Measurements from ENCODE around the gene COL27A1. TPM values are rescaled to one million over a fixed set of nuclear protein-coding genes. Genes with fewer than 3 reads are reported as not detected.
A peak's percentile ranks its signal among the peaks of the same experiment; 100 is the strongest.

COL27A1 gene
- total and polyA plus RNA-seq, 12 donors = 3.1 to 35.8 (median 5.1) TPM

DNA sequence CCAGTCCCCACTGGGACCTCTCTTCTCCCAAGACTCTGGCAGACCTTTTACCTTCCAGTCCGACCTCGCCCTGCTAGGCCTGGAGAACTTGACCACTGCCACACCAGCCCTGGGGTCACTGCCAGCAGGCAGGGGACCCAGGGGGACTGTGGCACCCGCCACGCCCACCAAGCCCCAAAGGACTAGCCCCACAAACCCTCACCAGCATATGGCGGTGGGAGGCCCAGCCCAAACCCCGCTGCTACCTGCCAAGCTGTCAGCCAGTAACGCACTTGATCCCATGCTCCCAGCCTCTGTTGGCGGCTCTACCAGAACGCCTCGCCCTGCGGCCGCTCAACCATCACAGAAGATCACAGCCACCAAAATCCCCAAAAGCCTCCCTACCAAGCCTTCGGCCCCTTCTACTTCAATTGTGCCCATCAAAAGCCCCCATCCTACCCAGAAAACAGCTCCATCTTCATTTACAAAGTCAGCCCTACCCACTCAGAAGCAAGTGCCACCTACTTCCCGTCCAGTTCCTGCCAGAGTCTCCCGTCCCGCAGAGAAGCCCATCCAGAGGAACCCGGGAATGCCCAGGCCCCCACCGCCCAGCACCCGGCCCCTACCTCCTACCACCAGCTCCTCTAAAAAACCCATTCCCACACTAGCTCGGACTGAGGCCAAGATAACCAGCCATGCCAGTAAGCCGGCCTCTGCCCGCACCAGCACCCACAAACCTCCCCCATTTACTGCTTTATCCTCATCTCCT lies 13.1 kb downstream of the COL27A1 start:
- 91 to 97% methylated on average over 22 of the region's 22 CpGs for WGBS, 2 donors
- Histone ChIP-seq H3K4me3 (no peak overlapping the region), H3K27ac (no peak overlapping the region), H3K9me3 (no peaks in the 10 kb centered on the region), H3K27me3 (no peaks in the 10 kb centered on the region), H3K36me3 (peaks cover 0 to 12% (median 0%) of the 10 kb centered on the region in 9 donors), H3K4me1 (peaks cover 6 to 47% (median 18%) of the 10 kb centered on the region in 9 donors)
- DNase-seq (no peak), ATAC-seq (no peak)
- TF ChIP-seq CTCF (IDR thresholded peaks at IDR 0.05) = no peak
- intact Hi-C loops (cut with DNase I) = loop anchor here in 1 of 10 donors (10.0 kb wide), 1 partner anchor 46 kb away; no protein-coding TSS in a partner anchor

- no peak for TF ChIP-seq CTCF (IDR thresholded peaks at IDR 0.05)
- H3K4me3 ChIP-seq = no peak overlapping the region
- H3K27ac ChIP-seq = peak overlapping the region in 1 of 10 donors; percentile 65
- WGBS, 2 donors = 75 to 76% methylated on average over 23 of the region's 23 CpGs
- no peaks in the 10 kb centered on the region for H3K9me3 ChIP-seq
- ATAC-seq = peak in 4 of 8 donors; percentile 13 to 56 (median 48)
- H3K36me3 ChIP-seq = peaks cover 0 to 12% (median 0%) of the 10 kb centered on the region in 9 donors
- H3K27me3 ChIP-seq = no peaks in the 10 kb centered on the region
- peaks cover 0 to 48% (median 15%) of the 10 kb centered on the region in 9 donors for H3K4me1 ChIP-seq
- intact Hi-C loops (cut with DNase I) = loop anchor here in 1 of 10 donors (10.0 kb wide), 1 partner anchor 46 kb away; no protein-coding TSS in a partner anchor
- no peak for DNase-seq
Observed at GRCh38 chr9:114169029-114169951, 14.0 kb downstream of the COL27A1 start.

DNA sequence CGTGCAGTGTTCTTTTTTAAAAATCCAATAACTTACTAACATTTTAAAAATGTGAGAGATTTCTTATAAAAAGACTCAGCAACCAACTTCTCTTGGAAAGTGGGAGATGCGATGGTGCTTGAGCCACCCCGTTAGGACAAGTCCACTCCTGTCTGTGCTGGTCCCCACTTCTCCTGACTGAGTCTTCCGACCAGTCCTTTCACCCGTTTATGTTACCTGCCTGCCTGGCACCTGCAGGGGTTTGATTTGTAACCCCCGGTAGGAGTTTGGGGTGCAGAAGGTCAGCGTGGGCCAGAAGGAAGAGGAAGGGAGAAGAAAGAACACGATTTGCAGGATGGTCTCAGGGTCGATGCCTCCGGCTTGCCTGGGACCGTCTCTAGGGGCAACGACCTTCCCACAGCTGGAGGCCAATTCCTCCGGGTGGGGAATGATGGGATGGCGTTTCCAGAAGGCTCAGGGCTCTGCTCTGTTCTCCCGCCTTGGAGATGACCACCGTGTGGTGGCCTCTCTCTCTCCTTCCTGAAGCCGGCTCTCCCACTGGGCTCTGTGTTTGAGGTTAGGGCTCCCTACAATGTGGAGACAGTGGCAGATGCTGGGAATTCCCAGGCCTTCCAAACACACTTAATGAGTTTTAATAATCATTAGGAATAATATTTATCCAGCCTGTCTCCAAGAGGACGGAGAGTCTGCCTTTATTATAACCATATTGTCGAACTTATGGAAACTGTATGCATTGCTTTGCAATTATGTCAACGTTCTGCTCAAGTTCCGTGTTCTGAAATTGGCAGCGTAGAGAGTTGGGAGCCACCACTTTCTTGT lies 14.8 kb downstream of the COL27A1 start:
- H3K4me1 ChIP-seq = peaks cover 5 to 57% (median 20%) of the 10 kb centered on the region in 9 donors
- DNase-seq = no peak
- H3K27me3 ChIP-seq = no peaks in the 10 kb centered on the region
- 64 to 77% methylated on average over 22 of the region's 22 CpGs for WGBS, 2 donors
- ATAC-seq = peak in 1 of 8 donors; percentile 35
- TF ChIP-seq CTCF (IDR thresholded peaks at IDR 0.05) = no peak
- H3K27ac ChIP-seq = peak overlapping the region in 1 of 10 donors; percentile 65
- peaks cover 0 to 12% (median 0%) of the 10 kb centered on the region in 9 donors for H3K36me3 ChIP-seq
- no peak overlapping the region for H3K4me3 ChIP-seq
- H3K9me3 ChIP-seq = no peaks in the 10 kb centered on the region
- intact Hi-C loops (cut with DNase I) = loop anchor here in 1 of 10 donors (10.0 kb wide), 1 partner anchor 45 kb away; no protein-coding TSS in a partner anchor

Data from heart right ventricle (tissue), 16 donors.